PC-3 (cell line): Measurements from ENCODE around the gene ZNF189.

Experiments
- CTCF ChIP-seq: fragments of 300-600 bp; sonication (generic); conservative IDR thresholded peaks from 2 replicates; pipeline ENCODE4 v1.5.1; 2017; ENCODE audit warnings: antibody characterized with exemption, low read depth, mild to moderate bottlenecking, low read length
- EZH2phosphoT487 ChIP-seq: fragments of 300-600 bp; sonication (generic); IDR thresholded peaks from 2 replicates; pipeline ENCODE4 v1.6.1; 2018; ENCODE audit warnings: mild to moderate bottlenecking, antibody characterized with exemption, low read length, borderline replicate concordance

DNA sequence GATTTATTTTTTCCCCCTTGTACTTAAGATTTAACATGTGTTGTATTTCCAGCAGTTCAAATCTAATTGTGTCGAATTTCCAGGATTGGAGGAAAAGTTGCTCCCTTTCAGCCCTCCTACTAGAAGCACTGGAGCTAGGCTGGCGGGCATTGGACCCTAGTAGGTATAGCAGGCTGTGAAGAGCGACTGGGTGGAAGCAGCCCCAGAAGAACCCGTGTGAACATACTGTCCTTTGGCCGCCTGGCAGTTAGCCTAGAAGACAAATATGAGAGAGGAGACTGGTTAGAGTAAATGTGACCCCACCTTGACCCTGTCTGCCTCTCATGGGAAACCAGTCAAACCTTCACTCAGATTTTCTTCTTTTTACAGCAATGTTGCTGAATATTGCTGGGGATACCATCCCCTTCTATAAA lies 23.0 kb downstream of the ZNF189 start:
- TF ChIP-seq CTCF: no peak
- no peak for TF ChIP-seq EZH2phosphoT487
